RKO (cell line): ENCODE data around the gene DOCK9.
A peak's percentile ranks its signal among the peaks of the same experiment; 100 is the strongest.

ENCODE experiments used
- DNase-seq: peaks from one replicate; pipeline ENCODE4 v3.0.0-alpha.2; 2016; ENCODE audit warnings: low spot score

DOCK9 gene, protein sequence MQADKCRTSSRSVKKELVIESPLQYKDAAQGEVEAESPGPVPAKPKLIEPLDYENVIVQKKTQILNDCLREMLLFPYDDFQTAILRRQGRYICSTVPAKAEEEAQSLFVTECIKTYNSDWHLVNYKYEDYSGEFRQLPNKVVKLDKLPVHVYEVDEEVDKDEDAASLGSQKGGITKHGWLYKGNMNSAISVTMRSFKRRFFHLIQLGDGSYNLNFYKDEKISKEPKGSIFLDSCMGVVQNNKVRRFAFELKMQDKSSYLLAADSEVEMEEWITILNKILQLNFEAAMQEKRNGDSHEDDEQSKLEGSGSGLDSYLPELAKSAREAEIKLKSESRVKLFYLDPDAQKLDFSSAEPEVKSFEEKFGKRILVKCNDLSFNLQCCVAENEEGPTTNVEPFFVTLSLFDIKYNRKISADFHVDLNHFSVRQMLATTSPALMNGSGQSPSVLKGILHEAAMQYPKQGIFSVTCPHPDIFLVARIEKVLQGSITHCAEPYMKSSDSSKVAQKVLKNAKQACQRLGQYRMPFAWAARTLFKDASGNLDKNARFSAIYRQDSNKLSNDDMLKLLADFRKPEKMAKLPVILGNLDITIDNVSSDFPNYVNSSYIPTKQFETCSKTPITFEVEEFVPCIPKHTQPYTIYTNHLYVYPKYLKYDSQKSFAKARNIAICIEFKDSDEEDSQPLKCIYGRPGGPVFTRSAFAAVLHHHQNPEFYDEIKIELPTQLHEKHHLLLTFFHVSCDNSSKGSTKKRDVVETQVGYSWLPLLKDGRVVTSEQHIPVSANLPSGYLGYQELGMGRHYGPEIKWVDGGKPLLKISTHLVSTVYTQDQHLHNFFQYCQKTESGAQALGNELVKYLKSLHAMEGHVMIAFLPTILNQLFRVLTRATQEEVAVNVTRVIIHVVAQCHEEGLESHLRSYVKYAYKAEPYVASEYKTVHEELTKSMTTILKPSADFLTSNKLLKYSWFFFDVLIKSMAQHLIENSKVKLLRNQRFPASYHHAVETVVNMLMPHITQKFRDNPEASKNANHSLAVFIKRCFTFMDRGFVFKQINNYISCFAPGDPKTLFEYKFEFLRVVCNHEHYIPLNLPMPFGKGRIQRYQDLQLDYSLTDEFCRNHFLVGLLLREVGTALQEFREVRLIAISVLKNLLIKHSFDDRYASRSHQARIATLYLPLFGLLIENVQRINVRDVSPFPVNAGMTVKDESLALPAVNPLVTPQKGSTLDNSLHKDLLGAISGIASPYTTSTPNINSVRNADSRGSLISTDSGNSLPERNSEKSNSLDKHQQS (N-terminal part only)

DNA sequence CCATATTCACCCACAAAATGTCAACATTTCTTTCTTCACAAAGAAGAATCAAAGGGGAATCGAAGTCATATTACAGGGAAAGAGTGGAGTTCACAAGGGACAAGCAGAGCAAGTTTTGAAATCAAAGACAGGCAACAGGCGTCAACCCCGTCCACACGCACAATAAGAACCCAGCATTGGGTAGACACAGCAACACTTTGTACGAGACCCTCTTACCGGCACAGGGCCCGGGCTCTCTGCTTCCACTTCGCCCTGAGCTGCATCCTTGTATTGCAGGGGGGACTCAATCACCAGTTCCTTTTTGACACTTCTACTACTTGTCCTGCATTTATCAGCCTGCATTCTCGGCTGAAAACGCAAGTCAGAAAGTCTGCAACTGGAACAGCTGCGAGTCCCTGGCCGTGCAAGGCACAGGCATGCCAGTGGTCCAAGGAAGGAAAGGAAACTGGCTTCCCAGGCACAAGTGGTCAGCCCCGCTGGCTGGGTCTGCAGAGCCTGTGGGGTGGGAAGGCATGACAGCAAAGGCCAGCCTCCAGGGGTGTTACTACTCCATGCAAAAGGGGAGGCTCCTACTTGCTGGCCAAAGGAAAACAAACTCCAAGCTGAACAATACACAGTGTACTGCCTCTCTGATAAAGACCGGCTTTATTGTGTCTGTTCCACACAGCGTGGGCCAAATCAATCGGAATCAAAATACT, at the start of gene DOCK9:
DOCK9 (minus strand) TSS at position 497 of the 698 bp plus-strand sequence; CDS start at position 342, 155 bp downstream.
- no peak for DNase-seq

DNA sequence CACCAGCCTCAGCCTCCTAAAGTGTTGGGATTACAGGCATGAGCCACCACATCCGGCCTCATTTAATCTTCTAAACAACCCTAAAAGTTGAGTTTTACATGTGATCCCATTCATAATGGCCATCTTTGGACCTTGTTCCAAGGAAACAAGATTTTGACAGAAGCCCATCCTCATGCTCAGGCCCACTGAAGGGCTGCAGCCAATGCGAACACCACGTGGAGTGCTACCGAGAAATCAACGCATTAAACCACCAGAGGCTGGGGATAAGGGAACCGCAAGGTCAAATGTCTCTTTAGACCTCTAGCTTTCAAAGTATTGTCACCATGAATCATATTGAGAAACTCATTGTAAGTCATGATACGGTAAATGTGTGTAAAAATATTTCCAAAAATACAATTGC, 49.4 kb upstream of the DOCK9 start:
- peak; percentile 37 for DNase-seq

DNA sequence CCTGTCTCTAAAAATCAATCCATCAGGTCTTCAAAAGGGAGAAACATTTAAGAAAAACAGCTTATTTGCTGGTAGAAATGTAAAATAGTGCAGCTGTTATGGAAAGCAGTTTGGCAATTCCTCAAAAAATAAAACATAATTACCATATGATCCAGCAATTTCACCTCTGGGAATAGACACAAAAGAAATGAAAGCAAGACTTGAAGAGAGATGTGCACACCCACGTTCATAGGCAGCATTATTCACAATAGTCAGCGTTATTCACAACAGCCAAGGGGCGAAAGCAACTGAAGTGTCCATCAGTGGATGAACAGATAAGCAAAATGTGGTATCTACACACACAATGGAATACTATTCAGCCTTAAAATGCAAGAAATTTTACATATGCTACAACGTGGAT, 45.1 kb upstream of the DOCK9 start:
- no peak for DNase-seq

DNA sequence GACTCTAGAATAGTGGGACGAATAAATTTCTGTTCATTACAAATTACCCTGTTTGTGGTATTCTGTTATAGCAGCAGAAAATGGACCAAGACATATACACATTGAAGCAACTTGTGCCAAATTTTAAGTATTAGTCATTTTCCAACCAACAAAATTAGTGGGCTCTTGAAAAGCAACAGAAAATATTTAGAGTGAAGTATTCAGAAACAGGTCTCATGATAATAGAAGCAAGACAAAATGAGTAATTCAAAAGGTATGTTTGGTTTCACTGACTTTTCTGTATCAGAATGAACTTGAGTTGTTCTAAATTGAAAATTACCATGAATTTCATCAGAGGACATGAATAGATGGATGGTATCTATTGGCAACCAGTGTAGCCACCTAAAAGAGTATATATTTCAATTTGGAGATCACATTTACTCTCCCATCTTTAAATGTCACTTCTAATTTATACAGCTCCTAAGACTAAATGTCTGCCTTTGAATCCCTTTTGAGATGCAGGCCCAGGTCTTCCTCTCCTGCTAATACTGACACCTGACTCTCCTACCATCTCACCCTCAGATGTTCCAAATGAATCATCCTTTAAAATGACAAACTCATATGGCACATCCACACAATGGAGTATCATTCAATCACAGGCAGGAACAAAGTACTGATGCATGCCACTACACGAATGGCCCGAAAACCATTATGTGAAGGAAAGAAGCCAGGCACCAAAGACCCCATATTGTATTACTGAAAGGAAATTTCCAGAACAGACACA, 40.7 kb upstream of the DOCK9 start:
- DNase-seq = no peak

DNA sequence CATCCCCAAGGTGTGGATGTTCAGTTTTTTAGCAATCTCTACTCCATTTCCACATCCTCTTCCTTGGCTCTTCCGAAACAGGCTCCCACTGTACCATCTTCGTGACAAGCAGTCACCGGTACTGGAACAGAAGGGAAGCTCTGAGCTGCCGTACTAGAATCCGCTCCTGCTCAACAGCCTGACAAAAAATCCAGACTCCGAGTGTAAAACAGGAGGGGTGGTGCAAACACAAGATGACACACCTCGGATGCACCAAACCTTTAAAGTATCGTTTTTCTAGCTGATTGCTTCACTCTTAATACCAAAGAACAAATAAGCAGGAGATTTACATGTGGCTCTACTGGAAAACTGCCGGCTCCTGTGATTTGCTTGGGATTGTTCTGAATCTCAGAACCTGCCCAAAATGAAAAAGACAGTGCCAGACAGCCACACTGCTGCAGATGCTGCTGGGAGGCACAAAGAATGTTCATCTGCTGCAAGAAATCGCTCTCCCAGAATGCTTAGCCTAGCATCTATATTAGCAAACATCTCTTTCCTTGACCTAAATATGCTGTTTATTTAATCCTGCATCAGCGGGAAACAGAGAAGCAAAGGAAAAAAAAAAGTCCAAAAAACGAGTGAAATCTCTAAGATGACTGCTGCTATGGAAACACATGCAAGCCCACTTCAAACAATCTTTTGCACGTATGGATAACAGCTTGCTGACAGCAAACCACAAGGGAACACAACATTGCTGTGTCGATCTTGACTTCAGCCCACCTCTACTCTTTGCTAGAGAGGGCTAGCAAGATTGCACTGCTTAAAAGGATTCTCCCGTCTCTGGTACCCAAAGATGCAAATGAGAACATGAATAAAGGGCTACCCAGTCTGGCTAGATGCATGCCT, 38.0 kb upstream of the DOCK9 start:
- no peak for DNase-seq

DNA sequence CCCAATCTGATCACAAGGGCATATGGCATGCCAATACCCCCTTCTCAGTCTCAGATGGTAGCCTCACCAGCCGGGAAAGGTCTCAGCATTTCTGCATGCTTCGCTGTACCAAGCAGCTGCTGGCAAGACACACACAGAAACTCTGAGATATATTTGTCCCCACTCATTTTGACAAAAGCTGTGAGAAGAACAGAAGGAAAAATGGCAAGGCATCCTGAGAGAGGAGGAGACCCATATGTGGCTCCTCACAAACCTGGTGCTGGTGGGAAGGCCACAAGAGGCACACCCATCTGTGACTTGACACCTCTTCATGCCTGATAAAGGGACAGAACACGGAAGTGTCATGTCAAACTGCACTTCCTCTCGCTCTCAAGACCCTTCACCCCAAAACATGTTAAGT, 36.7 kb upstream of the DOCK9 start:
- DNase-seq = no peak

DNA sequence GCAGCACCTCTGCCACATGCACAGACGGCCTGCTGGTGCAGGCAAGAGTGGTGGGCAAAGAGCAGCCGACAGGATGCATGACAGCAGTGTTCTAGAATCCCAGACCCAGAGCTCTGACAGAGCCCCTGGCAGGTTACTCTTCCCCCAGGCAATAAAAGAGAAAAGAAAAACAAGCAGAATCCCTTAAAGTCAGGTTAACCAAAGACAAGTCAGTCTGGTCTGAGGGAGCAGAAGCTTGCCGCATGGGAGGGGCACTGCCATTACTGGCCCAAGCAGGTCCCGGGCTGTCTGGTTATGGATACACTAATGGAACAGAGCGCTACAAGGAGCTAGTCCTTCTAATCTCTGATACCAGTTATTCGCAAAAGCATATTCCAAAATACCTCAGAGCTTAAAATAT, 36.1 kb upstream of the DOCK9 start:
- no peak for DNase-seq

DNA sequence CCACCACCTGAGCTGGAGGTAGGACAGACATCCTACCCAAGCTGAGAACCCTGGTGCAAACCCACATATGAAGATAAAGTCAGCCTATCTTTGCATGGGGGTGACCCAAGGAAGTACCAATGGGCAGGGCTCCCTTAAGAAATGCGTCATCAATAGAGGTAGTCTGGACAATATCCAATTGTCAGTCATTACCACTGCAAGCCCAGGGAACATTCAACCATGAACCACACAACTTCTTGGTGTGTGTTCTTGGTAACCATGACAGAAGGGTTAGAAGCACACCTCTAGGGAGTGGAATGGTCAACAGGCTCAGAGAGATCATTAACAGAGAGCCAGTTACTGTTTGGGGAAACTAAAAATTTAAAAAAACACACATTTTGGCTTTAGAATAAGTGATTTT, 34.7 kb upstream of the DOCK9 start:
- DNase-seq = no peak

DNA sequence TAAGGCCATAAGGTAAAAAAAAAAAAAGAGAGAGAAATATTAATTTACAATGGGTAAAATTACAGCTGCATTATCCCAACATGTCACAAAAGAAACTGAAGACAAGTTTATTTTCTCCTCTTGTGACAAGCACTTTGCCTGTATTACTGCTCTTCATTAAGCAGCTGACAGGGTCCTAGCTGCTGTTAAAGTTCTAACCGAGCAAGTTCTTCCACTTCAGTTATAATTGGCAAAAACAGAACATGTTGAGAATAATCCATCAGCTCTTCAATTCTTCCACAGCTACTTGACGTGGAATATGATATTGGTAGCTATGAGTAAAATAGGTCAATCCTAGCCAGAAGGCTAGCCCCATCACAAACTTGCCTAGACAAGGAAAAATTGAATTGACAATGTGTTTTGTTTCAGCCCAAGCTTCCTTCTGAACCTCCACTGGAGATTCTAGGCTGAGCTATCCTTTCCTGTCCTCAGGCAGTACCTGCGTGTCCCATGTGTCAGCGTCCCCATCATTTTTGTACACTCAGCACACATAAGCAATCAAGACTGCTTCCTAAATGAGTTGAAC, 32.2 kb upstream of the DOCK9 start:
- DNase-seq = no peak

DNA sequence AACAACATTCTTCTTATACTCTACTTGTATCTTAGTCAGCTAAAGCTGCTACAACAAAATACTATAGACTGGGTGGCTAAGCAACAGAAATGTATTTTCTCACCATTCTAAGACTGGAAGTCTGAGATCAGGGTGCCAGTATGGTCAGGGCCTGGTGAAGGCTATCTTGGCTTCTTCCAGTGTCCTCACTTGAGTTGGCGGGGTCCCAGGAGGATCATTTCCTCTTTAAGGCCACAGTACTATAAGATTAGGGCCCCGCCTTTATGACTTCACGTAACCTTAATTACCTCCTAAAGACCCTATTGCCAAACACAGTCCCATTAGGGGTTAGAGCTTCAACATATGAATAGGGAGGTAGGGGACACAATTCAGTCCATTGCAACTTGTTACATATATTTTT, 30.7 kb upstream of the DOCK9 start:
- no peak for DNase-seq

DNA sequence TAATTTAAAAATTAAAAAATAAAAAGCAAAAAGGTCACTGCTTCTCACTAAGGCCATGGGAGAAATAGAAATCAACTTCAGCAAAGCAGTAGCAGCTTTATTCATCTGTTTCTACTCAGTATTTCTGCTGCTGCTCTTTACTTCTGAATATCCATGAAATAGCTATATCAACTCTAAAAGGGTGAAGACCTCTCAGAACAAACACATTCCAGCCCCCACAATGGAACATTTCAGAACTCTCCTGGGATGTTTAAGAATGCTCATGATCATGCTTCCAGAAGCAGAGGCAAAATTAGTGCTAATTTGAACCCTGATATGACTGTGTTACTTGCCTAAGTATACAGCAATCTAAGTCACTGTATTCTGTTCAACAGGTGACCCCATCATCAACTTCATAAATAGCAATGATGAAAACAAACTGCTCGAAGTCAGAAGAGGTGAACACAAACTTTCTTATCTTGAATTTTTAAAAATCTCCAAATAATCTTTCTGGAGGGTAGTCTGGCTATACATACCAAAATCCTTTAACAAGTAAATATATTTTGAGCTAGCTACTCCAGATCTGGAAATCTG, 29.6 kb upstream of the DOCK9 start:
- DNase-seq = no peak

DNA sequence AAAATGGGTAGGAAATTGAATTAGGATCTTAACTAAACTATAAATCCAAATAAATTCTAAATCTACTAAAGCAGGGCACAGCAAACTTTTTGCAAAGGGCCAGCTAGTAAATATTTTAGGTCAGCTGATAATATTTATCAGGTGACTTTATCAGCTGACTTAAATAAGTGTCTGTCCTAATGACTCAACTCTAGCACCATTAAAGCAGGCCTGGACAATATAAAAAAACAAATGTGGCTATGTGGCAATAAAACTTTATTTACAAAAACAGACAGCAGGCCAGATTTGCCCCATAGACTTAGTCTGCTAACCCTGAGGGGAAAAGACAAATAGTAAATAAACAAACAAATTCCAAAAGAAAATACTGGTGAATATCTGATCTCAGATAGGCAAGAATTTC, 27.7 kb upstream of the DOCK9 start:
- DNase-seq = no peak

DNA sequence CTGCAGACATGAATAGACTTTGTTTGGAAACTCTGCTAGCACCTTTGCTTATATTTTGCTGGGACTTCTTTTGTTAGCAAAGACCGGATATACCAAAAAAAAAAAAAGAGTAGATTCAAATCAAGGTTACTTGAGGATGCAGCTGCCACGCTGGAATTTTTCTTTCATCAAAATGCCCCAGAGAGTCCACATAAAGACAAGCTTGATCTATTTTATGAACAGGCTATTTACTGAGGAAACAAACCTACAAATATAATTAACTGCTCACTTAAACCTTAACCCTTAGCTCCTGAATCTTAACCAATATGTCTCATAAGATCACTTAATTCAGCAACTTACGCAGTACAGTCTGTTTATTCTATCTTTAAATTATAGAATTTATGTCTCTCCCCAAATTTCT, 27.1 kb upstream of the DOCK9 start:
- no peak for DNase-seq

DNA sequence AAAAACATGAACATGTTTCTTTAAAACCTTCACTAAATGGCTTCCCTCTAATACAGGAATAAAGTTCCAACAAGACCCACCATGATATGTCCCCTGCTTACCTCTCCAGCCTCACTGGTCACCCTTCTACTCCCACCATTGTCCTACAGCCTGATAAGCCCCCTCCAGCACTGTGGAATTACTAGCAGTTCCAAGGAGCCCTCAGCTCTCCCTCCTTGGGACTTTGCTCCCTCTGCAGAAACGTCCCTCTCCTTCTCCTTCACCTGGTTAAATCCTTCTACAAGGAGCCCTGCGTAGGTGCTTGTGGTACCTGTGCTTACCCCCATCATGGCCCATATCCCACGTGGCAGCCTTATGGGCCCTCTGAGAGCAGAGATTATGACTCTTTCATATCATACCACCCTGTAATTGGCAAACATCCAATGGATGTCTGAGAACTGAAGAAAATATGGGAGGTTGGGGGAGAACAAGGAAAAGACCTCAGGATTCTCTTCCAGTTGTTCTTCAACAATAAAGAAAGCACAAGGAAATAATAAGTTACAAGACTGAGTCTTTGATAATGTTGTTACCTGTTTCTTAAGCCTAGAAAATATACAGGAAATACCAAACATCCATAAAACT, 26.1 kb upstream of the DOCK9 start:
- no peak for DNase-seq

DNA sequence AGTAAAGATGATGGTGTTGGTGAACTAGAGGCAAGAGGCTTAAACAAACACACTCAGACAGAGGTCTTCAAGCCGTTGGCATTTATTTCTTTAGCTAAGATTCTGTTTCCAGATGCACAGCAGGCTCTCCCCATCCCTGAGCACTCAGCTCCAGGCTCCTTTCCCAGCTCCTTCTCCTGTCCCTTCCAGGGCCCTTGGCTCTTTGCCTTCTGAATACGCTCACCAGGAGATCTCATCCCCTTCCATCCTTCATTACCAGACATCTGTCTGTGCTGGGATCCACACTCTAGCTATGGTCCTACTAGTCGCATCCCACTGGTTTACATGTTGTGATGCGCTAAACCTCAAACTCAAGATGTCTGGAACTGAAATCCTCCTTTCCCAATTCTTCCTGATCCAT, 25.3 kb upstream of the DOCK9 start:
- no peak for DNase-seq

DNA sequence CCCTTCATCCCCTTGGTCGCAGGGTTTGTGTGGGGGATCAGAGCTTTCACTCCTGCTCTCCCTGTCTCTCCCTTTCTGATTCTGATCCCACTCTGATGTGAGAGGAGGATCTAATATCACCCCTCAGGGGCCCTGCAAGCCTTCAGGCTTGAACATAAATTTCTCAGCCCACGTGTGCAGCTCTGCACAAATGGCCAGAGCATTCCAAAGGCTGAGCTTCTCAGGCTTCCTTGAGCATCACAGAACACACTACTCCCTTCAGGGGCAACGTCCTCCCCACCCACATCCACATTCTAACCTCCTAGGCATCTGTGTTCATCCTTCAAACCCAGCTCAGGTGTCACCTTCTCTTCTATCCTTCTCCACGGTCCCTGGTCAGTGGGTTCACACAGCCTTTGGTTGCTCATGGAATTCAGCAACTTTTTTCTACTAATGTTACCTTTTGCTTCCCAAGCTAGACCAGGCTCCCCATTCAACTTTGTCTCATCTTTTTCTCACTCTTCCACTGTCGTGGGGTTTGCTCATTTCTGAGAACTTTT, 24.4 kb upstream of the DOCK9 start:
- no peak for DNase-seq

DNA sequence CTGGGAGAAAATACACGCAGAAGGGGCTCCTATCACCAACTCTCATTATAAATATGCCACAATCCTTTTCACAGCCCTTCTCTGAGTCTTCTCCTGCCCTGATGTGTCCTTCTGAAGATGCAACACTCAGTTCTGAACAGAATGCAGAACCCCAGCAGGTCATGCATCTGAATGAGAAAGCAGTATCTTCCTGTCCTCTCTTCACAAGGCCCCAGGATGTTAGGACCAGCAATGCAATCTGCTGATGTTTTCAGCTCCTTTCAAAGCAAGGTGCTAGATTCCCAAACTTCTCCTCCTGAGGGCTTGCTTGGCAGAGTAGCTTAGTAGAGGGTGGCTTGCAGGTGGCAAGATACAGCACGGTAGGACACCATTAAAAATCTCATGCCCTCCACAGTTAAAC, 22.3 kb upstream of the DOCK9 start:
- no peak for DNase-seq

DNA sequence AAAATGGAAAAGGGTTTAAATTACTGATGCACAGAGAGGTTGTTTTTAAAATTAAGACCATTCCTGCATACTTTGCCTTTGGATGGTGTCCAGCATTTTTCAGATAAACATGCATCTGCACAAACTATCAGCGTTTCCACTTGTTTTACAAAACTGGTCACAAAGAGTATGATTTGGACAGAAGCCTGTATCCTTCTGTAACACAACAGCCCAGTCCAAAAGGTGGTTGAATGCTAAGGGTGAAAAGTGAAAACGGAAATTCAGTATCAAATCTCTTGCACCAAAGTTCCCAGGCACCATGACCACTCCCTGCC, 21.7 kb upstream of the DOCK9 start:
- no peak for DNase-seq
